HG02885 (cell line): ENCODE measurements around the gene MAK.
A peak's percentile ranks its signal among the peaks of the same experiment; 100 is the strongest.
"Not testable (repeated sequence)": the region's sequence is repeated elsewhere in the genome, so short reads cannot be mapped to it uniquely, and the experiment has no call there.

ENCODE experiments used
- ATAC-seq: cut with Tn5 transposase; IDR thresholded peaks from one replicate; pipeline ENCODE4 v1.9.1; 2021; ENCODE audit warnings: mild to moderate bottlenecking; ENCODE audit not compliant: unreplicated experiment, poor library complexity

MAK gene

GRCh38 chr6:10837995-10838793, at the start of gene MAK:
TSS of gene MAK (minus strand) at chr6:10838539. CDS start at chr6:10830648, 7,891 bp downstream.
- peak; percentile 89 for ATAC-seq

- ATAC-seq, result no peak
Measured at GRCh38 chr6:10886691-10887502, 48.6 kb upstream of the MAK start, which contains the start of gene SYCP2L. TSS of gene SYCP2L (plus strand) at chr6:10887052. CDS start at chr6:10887127, 75 bp downstream.

- not testable (repeated sequence) for ATAC-seq
Measured at GRCh38 chr6:10886365-10886690, 48.0 kb upstream of the MAK start.

- ATAC-seq, result no peak
Measured at GRCh38 chr6:10884245-10884972, 46.1 kb upstream of the MAK start.

- no peak for ATAC-seq
Measured at GRCh38 chr6:10883312-10884244, 45.2 kb upstream of the MAK start.

- ATAC-seq, result no peak
Measured at GRCh38 chr6:10882657-10883171, 44.4 kb upstream of the MAK start.

- ATAC-seq, result not testable (repeated sequence)
Measured at GRCh38 chr6:10882253-10882630, 43.9 kb upstream of the MAK start.

GRCh38 chr6:10880366-10880765, 42.0 kb upstream of the MAK start:
- ATAC-seq, result no peak

GRCh38 chr6:10877871-10878270, 39.5 kb upstream of the MAK start:
- no peak for ATAC-seq

GRCh38 chr6:10877012-10877411, 38.7 kb upstream of the MAK start:
- no peak for ATAC-seq

GRCh38 chr6:10875026-10875425, 36.7 kb upstream of the MAK start:
- no peak for ATAC-seq

GRCh38 chr6:10874207-10874606, 35.9 kb upstream of the MAK start:
- ATAC-seq, result no peak

- ATAC-seq, result no peak
Measured at GRCh38 chr6:10873374-10873773, 35.0 kb upstream of the MAK start.

- ATAC-seq, result no peak
Measured at GRCh38 chr6:10867952-10868351, 29.6 kb upstream of the MAK start.

GRCh38 chr6:10866709-10867108, 28.4 kb upstream of the MAK start:
- ATAC-seq, result not testable (repeated sequence)

- not testable (repeated sequence) for ATAC-seq
Measured at GRCh38 chr6:10863031-10863430, 24.7 kb upstream of the MAK start.

- ATAC-seq, result no peak
Measured at GRCh38 chr6:10862361-10862760, 24.0 kb upstream of the MAK start.

GRCh38 chr6:10861086-10861485, 22.7 kb upstream of the MAK start:
- no peak for ATAC-seq

GRCh38 chr6:10857259-10857658, 18.9 kb upstream of the MAK start:
- ATAC-seq, result no peak
